SJCRH30 (cell line): ENCODE measurements around the gene AGTRAP. TPM values are rescaled to one million over a fixed set of nuclear protein-coding genes. Genes with fewer than 3 reads are reported as not detected.

Source experiments
- DNase-seq, 2 experiments: peaks; one replicate each; pipeline ENCODE4 v3.0.0-alpha.2; 2015 to 2020
- H3K27ac ChIP-seq: fragments of 250-450 bp; sonication (Bioruptor Pico); 2 replicates; pipeline ENCODE4 v1.5.1; 2020; ENCODE audit warnings: mild to moderate bottlenecking, moderate library complexity
- H3K27me3 ChIP-seq: fragments of 250-450 bp; sonication (Bioruptor Pico); 2 replicates; pipeline ENCODE4 v1.5.1; 2020; ENCODE audit warnings: mild to moderate bottlenecking, moderate library complexity
- H3K36me3 ChIP-seq: fragments of 250-450 bp; sonication (Bioruptor Pico); 2 replicates; pipeline ENCODE4 v1.5.1; 2020; ENCODE audit warnings: mild to moderate bottlenecking, moderate library complexity
- H3K4me1 ChIP-seq: fragments of 250-450 bp; sonication (Bioruptor Pico); 2 replicates; pipeline ENCODE4 v1.5.1; 2020; ENCODE audit warnings: mild to moderate bottlenecking, moderate library complexity
- H3K4me3 ChIP-seq: fragments of 250-450 bp; sonication (Bioruptor Pico); 2 replicates; pipeline ENCODE4 v1.5.1; 2020; ENCODE audit warnings: mild to moderate bottlenecking, moderate library complexity
- H3K9me3 ChIP-seq: fragments of 250-450 bp; sonication (Bioruptor Pico); replicated peaks from 2 replicates; pipeline ENCODE4 v1.5.1; 2020; ENCODE audit warnings: mild to moderate bottlenecking, moderate library complexity
- total RNA-seq: library from RNA; depleted of rRNA; stranded (reverse); fragments of >200 nt; shearing (Covaris generic); gene quantifications from 2 replicates; pipeline ENCODE4 v1.2.3, GENCODE V29; 2014

The AGTRAP gene
- total RNA-seq, 1 experiment from 2014 or later: 13.0 TPM

DNA sequence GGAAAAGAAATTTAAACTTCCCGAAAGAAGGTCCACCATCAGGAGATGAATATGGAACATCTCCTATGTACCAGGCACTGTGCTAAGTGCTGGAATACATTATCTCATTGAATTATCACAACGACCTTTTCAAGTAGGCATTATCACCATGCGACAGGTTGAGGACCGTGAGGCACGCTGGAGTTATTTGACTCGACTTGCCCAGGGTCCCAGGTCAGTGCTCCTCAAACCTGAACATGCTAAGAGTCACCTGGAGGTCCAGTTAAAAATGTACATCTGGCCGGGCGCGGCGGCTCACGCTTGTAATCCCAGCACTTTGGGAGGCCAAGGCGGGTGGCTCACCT is 15.9 kb upstream of the AGTRAP start:
- no peaks in the 10 kb centered on the region for H3K4me1 ChIP-seq
- H3K27ac ChIP-seq: no peak overlapping the region
- no peak overlapping the region for H3K4me3 ChIP-seq
- DNase-seq: no peak
- no peaks in the 10 kb centered on the region for H3K9me3 ChIP-seq
- H3K36me3 ChIP-seq: no peaks in the 10 kb centered on the region
- no peaks in the 10 kb centered on the region; the same call in 1 of the 2 replicates for H3K27me3 ChIP-seq

DNA sequence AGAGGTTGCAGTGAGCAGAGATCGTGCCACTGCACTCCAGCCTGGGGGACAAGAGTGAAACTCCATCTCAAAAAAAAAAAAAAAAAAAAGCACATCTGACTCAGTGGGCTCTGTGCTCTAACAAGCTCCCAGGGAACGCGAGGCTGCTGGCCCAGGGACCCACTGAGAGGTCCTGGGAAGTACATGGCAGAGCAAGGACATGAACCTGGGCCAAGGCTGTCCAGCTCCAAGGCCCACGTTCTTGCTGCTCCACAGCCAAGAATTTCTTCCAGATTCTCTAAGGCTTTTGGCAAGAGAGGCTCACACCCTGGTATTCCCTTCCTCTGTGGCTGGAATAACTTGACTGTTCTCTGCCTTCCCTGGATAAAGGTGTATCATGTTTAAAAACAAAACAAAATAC is 15.4 kb upstream of the AGTRAP start:
- DNase-seq: no peak
- no peaks in the 10 kb centered on the region for H3K4me1 ChIP-seq
- H3K4me3 ChIP-seq: no peak overlapping the region
- H3K9me3 ChIP-seq: no peaks in the 10 kb centered on the region
- H3K36me3 ChIP-seq: no peaks in the 10 kb centered on the region
- H3K27ac ChIP-seq: no peak overlapping the region
- no peaks in the 10 kb centered on the region; the same call in 1 of the 2 replicates for H3K27me3 ChIP-seq

GRCh38 chr1:11721311-11721710 is 14.6 kb upstream of the AGTRAP start:
- no peak overlapping the region for H3K4me3 ChIP-seq
- no peaks in the 10 kb centered on the region for H3K9me3 ChIP-seq
- no peak overlapping the region for H3K27ac ChIP-seq
- no peaks in the 10 kb centered on the region for H3K4me1 ChIP-seq
- no peaks in the 10 kb centered on the region for H3K36me3 ChIP-seq
- no peaks in the 10 kb centered on the region; the same call in 1 of the 2 replicates for H3K27me3 ChIP-seq
- no peak for DNase-seq

DNA sequence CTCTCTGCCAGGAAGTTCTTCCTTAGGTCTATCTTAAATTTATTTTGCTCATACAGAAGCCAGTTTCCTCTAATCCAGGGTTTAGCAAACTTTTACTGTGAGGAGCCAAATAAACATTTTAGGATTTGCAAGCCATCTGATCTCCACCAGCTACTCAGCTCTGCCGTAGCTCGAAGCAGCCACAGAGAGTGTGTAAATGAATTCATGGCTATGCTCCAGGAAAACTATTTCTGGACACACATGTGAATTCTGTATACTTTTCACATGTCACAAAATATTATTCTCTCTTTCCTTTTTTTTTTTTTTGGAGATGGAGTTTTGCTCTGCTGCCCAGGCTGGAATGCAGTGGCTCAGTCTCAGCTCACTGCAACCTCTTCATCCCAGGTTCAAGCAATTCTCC is 13.4 kb upstream of the AGTRAP start:
- Histone ChIP-seq H3K4me1 (no peaks in the 10 kb centered on the region), H3K36me3 (no peaks in the 10 kb centered on the region), H3K27me3 (no peaks in the 10 kb centered on the region; the same call in 1 of the 2 replicates), H3K4me3 (no peak overlapping the region), H3K9me3 (no peaks in the 10 kb centered on the region), H3K27ac (no peak overlapping the region)
- DNase-seq: no peak

- Histone ChIP-seq H3K27me3 (no peaks in the 10 kb centered on the region; the same call in 1 of the 2 replicates), H3K4me1 (no peaks in the 10 kb centered on the region), H3K27ac (no peak overlapping the region), H3K9me3 (no peaks in the 10 kb centered on the region), H3K36me3 (no peaks in the 10 kb centered on the region), H3K4me3 (no peak overlapping the region)
- DNase-seq: no peak
These were observed 10.3 kb upstream of the AGTRAP start for GRCh38 chr1:11725616-11726015.

DNA sequence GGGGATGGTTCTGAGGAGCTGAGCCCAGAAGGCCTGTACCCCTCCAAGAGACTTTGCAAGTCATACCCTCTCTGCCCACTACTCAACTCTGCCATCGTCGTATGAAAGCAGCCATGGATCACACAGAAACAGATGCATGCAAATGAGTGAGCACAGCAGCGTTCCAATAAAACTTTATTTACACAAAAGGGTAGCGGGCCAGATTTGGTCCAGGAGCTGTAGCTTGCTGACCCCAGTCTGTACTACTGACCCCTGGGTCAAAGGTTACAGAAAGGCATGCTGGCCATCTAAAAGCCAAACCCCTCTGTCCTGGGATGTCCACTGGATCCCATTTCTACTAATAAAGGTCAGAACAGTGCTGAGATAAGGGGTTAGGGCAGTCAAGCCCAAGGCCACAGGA is 8.8 kb upstream of the AGTRAP start:
- no peaks in the 10 kb centered on the region for H3K36me3 ChIP-seq
- no peak for DNase-seq
- no peak overlapping the region for H3K4me3 ChIP-seq
- H3K27me3 ChIP-seq: no peaks in the 10 kb centered on the region; the same call in 1 of the 2 replicates
- no peaks in the 10 kb centered on the region for H3K4me1 ChIP-seq
- H3K27ac ChIP-seq: no peak overlapping the region
- no peaks in the 10 kb centered on the region for H3K9me3 ChIP-seq

DNA sequence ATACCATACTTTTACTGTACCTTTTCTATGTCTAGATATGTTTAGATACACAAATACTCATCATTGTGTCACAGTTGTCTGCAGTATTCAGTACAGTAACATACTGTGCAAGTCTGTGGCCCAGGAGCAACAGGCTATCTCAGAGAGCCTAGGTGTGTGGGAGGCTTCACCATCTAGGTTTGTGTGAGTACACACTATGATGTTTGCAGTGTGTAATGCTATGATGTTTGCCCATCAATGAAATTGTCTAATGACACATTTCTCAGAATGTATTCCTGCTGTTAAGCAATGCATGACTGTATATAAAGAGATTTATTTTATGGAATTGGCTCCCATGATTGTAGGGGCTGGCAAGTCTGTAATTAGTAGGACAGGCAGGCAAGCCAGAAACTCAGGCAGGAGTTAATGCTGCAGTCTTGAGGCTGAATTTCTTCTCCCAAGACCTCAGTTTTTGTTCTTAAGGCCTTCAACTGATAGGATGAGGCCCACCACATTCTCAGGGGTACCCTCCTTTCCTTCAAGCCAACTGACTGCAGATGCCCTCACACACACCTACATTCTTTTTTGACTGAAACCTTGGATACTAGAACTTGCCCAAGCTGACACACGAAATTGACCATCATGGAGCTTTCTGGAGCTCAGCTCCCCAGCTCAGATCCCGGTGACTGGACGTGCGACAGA is 7.7 kb upstream of the AGTRAP start:
- no peaks in the 10 kb centered on the region for H3K27me3 ChIP-seq
- DNase-seq: no peak
- no peaks in the 10 kb centered on the region for H3K9me3 ChIP-seq
- H3K36me3 ChIP-seq: no peaks in the 10 kb centered on the region
- H3K4me1 ChIP-seq: no peaks in the 10 kb centered on the region
- no peak overlapping the region for H3K27ac ChIP-seq
- H3K4me3 ChIP-seq: no peak overlapping the region

GRCh38 chr1:11729155-11729497 is 6.8 kb upstream of the AGTRAP start:
- H3K9me3 ChIP-seq: no peaks in the 10 kb centered on the region
- H3K27ac ChIP-seq: no peak overlapping the region
- H3K27me3 ChIP-seq: no peaks in the 10 kb centered on the region
- no peak overlapping the region for H3K4me3 ChIP-seq
- no peaks in the 10 kb centered on the region for H3K4me1 ChIP-seq
- H3K36me3 ChIP-seq: no peaks in the 10 kb centered on the region
- no peak for DNase-seq

- Histone ChIP-seq H3K27ac (no peak overlapping the region), H3K4me3 (no peak overlapping the region), H3K27me3 (no peaks in the 10 kb centered on the region), H3K4me1 (no peaks in the 10 kb centered on the region), H3K36me3 (no peaks in the 10 kb centered on the region), H3K9me3 (no peaks in the 10 kb centered on the region)
- peak; percentile 23 to 33 for DNase-seq
These were observed 6.2 kb upstream of the AGTRAP start for GRCh38 chr1:11729498-11730428.

GRCh38 chr1:11730429-11730891 is 5.5 kb upstream of the AGTRAP start:
- Histone ChIP-seq H3K27ac (no peak overlapping the region), H3K27me3 (no peaks in the 10 kb centered on the region), H3K36me3 (no peaks in the 10 kb centered on the region), H3K4me1 (peaks cover under 1% of the 10 kb centered on the region; the same call in 1 of the 2 replicates), H3K9me3 (no peaks in the 10 kb centered on the region), H3K4me3 (no peak overlapping the region)
- DNase-seq: no peak

DNA sequence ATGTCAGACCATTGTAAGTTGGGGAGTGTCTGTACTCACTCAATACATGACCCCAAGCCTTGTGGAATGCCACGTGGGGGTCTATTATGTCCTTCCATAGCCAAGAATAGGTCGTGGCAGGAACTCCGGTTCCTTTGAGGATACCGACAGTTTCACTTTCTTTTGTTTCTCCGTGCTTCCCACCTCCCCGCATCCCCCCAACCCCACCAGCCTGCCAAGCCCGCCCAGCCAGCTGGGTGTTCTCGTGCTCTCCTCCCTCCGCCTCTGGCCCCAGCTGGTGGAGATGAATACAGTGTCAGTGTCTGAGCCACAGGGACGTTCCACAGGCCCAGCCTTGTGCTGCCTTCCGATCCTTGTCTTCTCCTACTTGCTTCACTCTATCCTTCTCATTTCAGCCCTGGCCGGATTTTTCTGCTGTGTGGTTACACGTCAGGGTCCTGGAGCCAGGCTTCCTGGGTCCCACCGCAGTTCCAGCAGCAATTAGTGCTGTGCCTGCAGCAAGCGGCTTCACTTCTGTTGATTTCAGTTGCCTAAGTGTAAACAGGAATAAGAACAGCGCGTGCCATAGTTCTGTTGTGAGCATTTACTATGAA is 4.1 kb upstream of the AGTRAP start:
- no peaks in the 10 kb centered on the region for H3K9me3 ChIP-seq
- H3K27me3 ChIP-seq: no peaks in the 10 kb centered on the region
- H3K4me3 ChIP-seq: peak overlapping the region; percentile 38
- H3K36me3 ChIP-seq: no peaks in the 10 kb centered on the region
- H3K4me1 ChIP-seq: peaks cover 3% of the 10 kb centered on the region; the same call in 1 of the 2 replicates
- no peak overlapping the region for H3K27ac ChIP-seq
- peak; percentile 62 to 63 for DNase-seq

GRCh38 chr1:11733306-11733705 is 2.6 kb upstream of the AGTRAP start:
- Histone ChIP-seq H3K4me1 (peaks cover 10% of the 10 kb centered on the region), H3K9me3 (no peaks in the 10 kb centered on the region), H3K36me3 (no peaks in the 10 kb centered on the region), H3K27ac (no peak overlapping the region), H3K4me3 (no peak overlapping the region), H3K27me3 (no peaks in the 10 kb centered on the region)
- no peak for DNase-seq

GRCh38 chr1:11735531-11735853 is 444 bp upstream of the AGTRAP start:
- Histone ChIP-seq H3K4me1 (peaks cover 10% of the 10 kb centered on the region), H3K36me3 (no peaks in the 10 kb centered on the region), H3K9me3 (no peaks in the 10 kb centered on the region), H3K27ac (no peak overlapping the region), H3K27me3 (no peaks in the 10 kb centered on the region), H3K4me3 (peak overlapping the region; percentile 74)
- DNase-seq: no peak

- peak overlapping the region; percentile 21; the same call in 1 of the 2 replicates for H3K27ac ChIP-seq
- H3K36me3 ChIP-seq: no peaks in the 10 kb centered on the region
- DNase-seq: peak; percentile 52 to 62
- H3K4me3 ChIP-seq: peak overlapping the region; percentile 74
- H3K27me3 ChIP-seq: no peaks in the 10 kb centered on the region
- no peaks in the 10 kb centered on the region for H3K9me3 ChIP-seq
- H3K4me1 ChIP-seq: peaks cover 10% of the 10 kb centered on the region
These were observed 1.1 kb downstream of the AGTRAP start for GRCh38 chr1:11736746-11737639.
